OCI-M2 (cell line): ENCODE results near the gene MAP3K20.
"Not testable (repeated sequence)": the region's sequence is repeated elsewhere in the genome, so short reads cannot be mapped to it uniquely, and the experiment has no call there.

Experiments
- DNase-seq: peaks from one replicate; lab custom pipeline; 2025; ENCODE audit not compliant: unreplicated experiment; lab: John Stamatoyannopoulos, UW

MAP3K20 gene

DNA sequence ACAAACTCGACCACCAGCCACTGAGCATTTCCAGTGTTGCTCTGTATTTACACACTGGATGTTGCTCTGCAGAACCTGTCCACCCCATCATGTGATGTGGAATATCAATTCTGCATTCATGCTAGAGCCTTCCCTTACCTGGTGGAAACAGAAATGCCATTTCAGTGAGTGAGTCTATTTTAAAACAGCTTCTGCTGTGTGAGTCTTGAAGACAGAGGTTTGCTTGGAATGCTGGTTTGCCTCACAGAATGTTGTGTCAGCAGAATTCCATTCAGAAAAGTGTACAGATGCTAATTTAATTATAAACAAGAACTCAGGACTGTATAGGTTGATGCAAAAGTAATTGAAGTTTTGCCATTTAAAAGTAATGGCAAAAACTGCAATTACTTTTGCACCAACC, 118.3 kb downstream of the MAP3K20 start:
- DNase-seq: no peak

GRCh38 chr2:173195100-173195499, 119.5 kb downstream of the MAP3K20 start:
- DNase-seq: no peak

DNA sequence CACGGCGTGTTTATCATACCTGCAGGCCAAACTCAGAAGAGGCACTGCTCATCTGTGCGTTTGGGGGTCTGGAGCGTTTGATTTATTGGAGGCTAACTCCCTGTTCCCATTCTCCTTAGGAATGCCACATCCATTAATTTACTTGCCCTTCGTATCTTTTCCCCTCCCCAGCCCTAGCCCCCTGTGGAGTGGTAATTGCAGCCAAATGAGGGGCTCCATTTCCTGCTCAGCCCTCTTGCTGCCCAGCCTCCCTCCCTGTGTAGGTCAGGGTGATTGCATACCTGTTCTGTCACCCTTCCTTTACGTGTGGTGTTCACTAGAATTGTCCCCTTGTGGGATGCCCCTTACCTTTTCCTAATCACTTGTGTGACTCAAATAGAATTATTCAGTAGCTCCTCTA, 120.4 kb downstream of the MAP3K20 start:
- no peak for DNase-seq

DNA sequence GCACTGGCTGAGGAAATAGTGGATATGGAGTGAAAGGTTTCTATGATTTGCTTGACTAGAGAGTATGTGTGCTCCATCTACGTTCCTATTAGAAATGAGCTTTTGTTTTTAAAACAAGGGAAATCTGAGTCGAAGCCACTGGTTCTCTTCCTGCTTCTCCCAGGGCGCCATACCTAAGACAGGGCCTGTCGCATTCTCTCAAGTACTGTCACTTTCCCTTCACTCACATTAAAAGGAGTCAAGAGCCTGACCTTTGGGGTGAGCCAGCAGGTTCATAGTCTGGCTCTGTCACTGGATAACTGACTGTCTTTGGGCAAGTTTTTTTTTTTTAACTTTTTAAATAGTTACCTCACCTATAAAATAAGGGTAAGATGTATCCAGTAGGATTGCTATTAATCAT, 121.0 kb downstream of the MAP3K20 start:
- DNase-seq: no peak

GRCh38 chr2:173198327-173198726, 122.7 kb downstream of the MAP3K20 start:
- DNase-seq: no peak

- no peak for DNase-seq
Observed at GRCh38 chr2:173199294-173199693, 123.6 kb downstream of the MAP3K20 start.

DNA sequence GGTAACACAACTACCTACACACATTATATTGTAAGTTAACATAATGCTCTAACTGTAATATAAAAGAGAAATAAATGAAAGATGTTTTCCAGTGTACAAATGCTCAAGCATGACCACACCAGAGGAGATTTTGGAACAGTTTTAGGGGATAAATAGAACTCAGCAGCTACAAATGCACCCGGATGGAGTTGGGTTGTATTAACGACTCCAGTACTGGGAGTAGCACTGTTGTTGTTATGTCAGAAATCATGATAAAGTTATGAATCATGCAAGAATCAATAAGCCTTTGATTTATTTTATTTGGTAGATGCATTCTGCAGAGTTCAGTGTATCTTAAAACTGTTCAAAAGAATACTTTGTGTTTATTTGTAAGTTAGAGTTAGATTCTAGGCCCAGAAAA, 126.9 kb downstream of the MAP3K20 start:
- no peak for DNase-seq

GRCh38 chr2:173204316-173204715, 128.7 kb downstream of the MAP3K20 start:
- DNase-seq: no peak

DNA sequence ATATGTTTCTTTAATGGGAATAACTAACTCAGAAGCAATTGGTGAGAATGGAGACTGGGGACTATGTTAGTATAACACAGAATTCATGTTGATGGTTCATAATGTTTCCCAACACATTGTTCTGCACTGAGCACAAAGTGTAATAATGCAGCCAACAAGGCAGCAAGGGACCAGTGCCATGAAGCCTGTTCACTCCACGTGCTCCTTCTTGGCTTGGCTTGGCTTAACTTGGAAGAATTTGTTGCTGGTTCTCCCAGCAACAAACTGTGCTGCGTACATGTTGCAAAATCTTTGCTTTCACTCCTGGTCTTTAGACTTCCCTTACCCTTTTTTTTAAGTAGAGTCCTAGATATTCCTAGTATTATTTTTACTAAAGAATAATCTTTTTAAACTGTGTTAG, 129.7 kb downstream of the MAP3K20 start:
- DNase-seq: no peak

DNA sequence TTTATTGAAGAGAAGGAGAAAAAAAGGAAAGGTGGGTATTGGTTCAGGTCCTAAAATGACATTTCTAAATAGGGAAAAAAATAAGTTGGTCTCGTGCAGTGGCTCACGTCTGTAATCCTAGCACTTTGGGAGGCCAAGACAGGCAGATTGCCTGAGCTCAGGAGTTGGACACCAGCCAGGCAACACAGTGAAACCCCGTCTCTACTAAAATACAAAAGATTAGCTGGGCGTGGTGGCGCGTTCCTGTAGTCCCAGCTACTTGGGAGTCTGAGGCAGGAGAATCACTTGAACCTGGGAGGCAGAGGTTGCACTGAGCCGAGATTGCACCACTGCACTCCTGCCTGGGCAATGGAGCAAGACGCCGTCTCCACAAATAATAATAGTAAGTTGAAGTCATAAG, 131.5 kb downstream of the MAP3K20 start:
- not testable (repeated sequence) for DNase-seq

GRCh38 chr2:173210270-173211196, 134.9 kb downstream of the MAP3K20 start:
- DNase-seq: peak; percentile 2

- no peak for DNase-seq
Observed at GRCh38 chr2:173213181-173213580, 137.5 kb downstream of the MAP3K20 start.

- no peak for DNase-seq
Observed at GRCh38 chr2:173214213-173214612, 138.6 kb downstream of the MAP3K20 start.

DNA sequence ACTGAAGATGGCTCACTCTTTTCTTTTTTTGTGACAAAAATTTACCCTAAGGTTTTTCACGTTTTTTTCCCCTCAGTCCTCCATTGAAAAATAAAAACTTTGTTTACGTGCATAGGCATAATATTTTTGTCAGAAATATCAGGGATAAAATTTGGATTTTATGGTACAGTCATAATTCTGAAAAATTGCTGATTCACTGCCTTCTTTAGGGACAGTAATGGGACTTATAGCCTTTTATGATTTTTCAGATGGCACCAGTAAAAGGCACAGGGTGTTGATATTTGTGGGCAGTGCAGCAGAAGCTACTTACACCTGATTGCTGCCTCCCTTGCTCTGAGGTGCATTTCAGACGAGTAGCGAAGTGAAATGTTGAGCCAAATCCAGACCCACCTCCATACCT, 139.7 kb downstream of the MAP3K20 start:
- no peak for DNase-seq

DNA sequence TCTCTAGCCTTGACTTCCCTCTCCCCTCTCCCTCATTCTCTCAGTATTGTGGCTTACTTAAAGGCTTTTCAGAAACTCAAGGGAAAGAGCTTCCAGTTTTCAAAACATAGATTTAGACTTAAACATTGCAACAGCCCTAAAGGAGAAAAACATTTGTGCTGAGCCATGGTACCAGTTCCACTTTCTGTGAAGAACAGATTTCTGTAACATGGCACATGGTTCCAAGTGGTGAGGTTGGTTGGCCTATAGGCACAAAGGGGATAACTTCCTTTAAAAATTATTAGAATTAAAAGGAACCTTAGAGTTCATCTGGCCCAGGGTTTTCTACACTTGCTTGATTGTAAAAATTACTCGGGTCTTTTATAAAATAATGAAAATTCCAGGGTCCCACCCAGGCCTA, 140.4 kb downstream of the MAP3K20 start:
- no peak for DNase-seq

- DNase-seq: no peak
Observed at GRCh38 chr2:173216668-173217067, 141.0 kb downstream of the MAP3K20 start.

GRCh38 chr2:173217116-173217840, 141.6 kb downstream of the MAP3K20 start:
- DNase-seq: no peak

DNA sequence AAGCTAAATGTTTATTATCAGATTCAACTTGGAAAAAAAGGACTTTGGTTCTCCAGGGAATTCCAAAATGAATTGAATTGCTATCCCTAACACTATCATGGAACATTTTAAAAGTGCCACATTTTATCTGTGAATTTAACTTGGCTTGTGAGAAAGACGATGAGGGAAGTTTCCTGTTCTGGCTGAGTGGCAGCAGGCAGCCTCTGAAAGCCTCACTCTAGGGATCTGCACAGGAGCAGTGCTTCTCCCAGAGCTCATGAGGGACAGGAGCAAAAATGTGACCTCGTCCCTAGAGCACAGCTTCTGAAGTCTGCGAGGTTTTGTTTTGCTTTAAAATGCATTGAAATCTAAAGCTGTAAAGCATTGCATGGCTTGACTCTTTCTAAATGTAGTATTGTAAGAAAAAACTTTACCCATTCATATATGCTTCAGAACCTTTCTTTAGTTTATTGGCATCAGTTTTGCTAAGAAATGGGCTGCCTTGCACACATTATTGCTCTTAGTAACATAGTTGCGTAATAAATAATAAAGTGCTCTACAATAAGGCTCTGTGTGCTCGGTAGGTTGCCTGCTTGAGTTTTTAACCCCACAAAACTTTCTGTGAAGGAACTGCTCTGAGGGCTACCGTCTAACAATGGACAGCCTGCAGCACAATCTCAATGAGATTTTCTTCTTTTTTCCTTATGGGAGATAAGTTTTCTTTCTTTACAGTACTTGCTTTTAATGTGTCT, 142.8 kb downstream of the MAP3K20 start:
- DNase-seq: no peak

- DNase-seq: no peak
Observed at GRCh38 chr2:173221132-173221695, 145.6 kb downstream of the MAP3K20 start.

DNA sequence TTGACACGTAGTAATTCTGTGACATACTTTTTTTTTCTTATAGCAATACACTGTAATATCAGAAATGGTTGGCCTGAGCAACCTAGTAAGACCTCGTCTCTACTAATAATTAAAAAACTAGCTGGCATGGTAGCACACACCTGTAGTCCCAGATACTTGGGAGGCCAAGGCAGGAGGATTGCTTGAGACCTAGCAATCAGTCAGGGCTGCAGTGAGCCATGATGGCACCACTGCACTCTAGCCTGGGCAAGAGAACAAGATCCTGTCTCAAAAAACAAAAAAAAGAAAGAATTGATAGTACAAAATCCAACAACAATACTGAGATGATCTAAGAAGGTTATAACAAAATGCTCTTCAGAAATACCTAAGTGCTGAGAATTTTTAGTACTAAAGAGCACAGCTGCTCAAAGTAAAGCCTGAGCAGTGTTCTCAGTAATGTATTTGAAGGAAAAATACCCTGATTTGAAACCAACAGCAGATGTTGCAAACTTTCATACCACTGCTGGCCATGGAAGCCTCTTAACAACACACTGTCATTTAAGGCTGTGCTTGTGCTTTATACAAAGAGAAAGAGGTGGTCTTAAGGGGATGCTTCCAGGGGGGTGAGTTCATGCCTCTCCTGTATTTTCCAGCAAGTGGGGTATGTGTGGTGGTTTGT, 146.4 kb downstream of the MAP3K20 start:
- DNase-seq: no peak

- no peak for DNase-seq
Observed at GRCh38 chr2:173223871-173224270, 148.2 kb downstream of the MAP3K20 start.
